H9 (cell line): ENCODE measurements around the gene CFL1. TPM values are rescaled to one million over a fixed set of nuclear protein-coding genes. Genes with fewer than 3 reads are reported as not detected.

Source experiments
- DNase-seq: peaks from one replicate; pipeline ENCODE4 v3.0.0-alpha.2; 2017
- H2AFZ ChIP-seq: one replicate; pipeline ENCODE4 v1.6.1; 2013; ENCODE audit warnings: mild to moderate bottlenecking, low read length, control low read depth, moderate library complexity
- H2AK5ac ChIP-seq: 2 replicates; pipeline ENCODE4 v1.6.1; 2013; ENCODE audit warnings: low read length, control low read depth, mixed read lengths; ENCODE audit not compliant: insufficient read length
- H2BK120ac ChIP-seq: one replicate; pipeline ENCODE4 v1.6.1; 2013; ENCODE audit warnings: low read depth, mild to moderate bottlenecking, low read length, control low read depth, inconsistent platforms; ENCODE audit not compliant: poor library complexity, severe bottlenecking
- H2BK12ac ChIP-seq: 2 replicates; pipeline ENCODE4 v1.6.1; 2013; ENCODE audit warnings: low read length, control low read depth, mixed read lengths, low read depth; ENCODE audit not compliant: insufficient read length
- H2BK15ac ChIP-seq: 2 replicates; pipeline ENCODE4 v1.6.1; 2013; ENCODE audit warnings: low read depth, low read length, control low read depth
- H2BK20ac ChIP-seq: one replicate; pipeline ENCODE4 v1.6.1; 2013; ENCODE audit warnings: low read depth, mild to moderate bottlenecking, low read length, control low read depth, inconsistent platforms; ENCODE audit not compliant: poor library complexity, severe bottlenecking
- H2BK5ac ChIP-seq: 2 replicates; pipeline ENCODE4 v1.6.1; 2013; ENCODE audit warnings: low read length, control low read depth, mixed read lengths; ENCODE audit not compliant: insufficient read length
- H3K14ac ChIP-seq: 2 replicates; pipeline ENCODE4 v1.6.1; 2013; ENCODE audit warnings: low read length, control low read depth; ENCODE audit not compliant: insufficient read depth
- H3K18ac ChIP-seq: 2 replicates; pipeline ENCODE4 v1.6.1; 2013; ENCODE audit warnings: low read depth, mild to moderate bottlenecking, mixed read lengths, low read length, control low read depth; ENCODE audit not compliant: insufficient read length
- H3K23ac ChIP-seq: 2 replicates; pipeline ENCODE4 v1.6.1; 2013; ENCODE audit warnings: low read length, control low read depth, mixed read lengths, low read depth; ENCODE audit not compliant: insufficient read length
- H3K23me2 ChIP-seq: 2 replicates; pipeline ENCODE4 v1.6.1; 2013; ENCODE audit warnings: low read depth, mild to moderate bottlenecking, mixed read lengths, low read length, control low read depth; ENCODE audit not compliant: insufficient read length, poor library complexity, severe bottlenecking
- H3K27ac ChIP-seq: 2 replicates; pipeline ENCODE4 v1.5.1; 2013; ENCODE audit warnings: low read length, control low read depth, mixed read lengths, low read depth; ENCODE audit not compliant: insufficient read length
- H3K27me3 ChIP-seq: 2 replicates; pipeline ENCODE4 v1.6.1; 2013; ENCODE audit warnings: low read length, control low read depth, inconsistent platforms; ENCODE audit not compliant: insufficient read depth
- H3K4ac ChIP-seq: 2 replicates; pipeline ENCODE4 v1.6.1; 2013; ENCODE audit warnings: low read depth, mild to moderate bottlenecking, control low read depth, inconsistent platforms, low read length, moderate library complexity
- H3K4me1 ChIP-seq: 2 replicates; pipeline ENCODE4 v1.6.1; 2013; ENCODE audit warnings: low read length, control low read depth, inconsistent platforms; ENCODE audit not compliant: insufficient read depth
- H3K4me2 ChIP-seq: 2 replicates; pipeline ENCODE4 v1.6.1; 2013; ENCODE audit warnings: low read length, control low read depth, mixed read lengths; ENCODE audit not compliant: insufficient read length, insufficient read depth
- H3K56ac ChIP-seq: 2 replicates; pipeline ENCODE4 v1.6.1; 2013; ENCODE audit warnings: low read depth, mild to moderate bottlenecking, mixed read lengths, low read length, control low read depth; ENCODE audit not compliant: insufficient read length
- H3K79me1 ChIP-seq: 2 replicates; pipeline ENCODE4 v1.6.1; 2013; ENCODE audit warnings: low read depth, mild to moderate bottlenecking, moderate library complexity, low read length, control low read depth, inconsistent platforms; ENCODE audit not compliant: insufficient read depth, poor library complexity, severe bottlenecking
- H3K79me2 ChIP-seq: 2 replicates; pipeline ENCODE4 v1.6.1; 2013; ENCODE audit warnings: low read length, control low read depth, inconsistent platforms; ENCODE audit not compliant: insufficient read depth
- H3K9ac ChIP-seq: 2 replicates; pipeline ENCODE4 v1.6.1; 2013; ENCODE audit warnings: low read length, control low read depth, mixed read lengths; ENCODE audit not compliant: insufficient read length; ENCODE audit errors: extremely low read depth
- H3K9me3 ChIP-seq: one replicate; pipeline ENCODE4 v1.6.1; 2013; ENCODE audit warnings: low read depth, low read length, inconsistent platforms; ENCODE audit not compliant: control insufficient read depth
- H3T11ph ChIP-seq: one replicate; pipeline ENCODE4 v1.6.1; 2013; ENCODE audit warnings: mild to moderate bottlenecking, low read length, control low read depth, inconsistent platforms
- H4K20me1 ChIP-seq: one replicate; pipeline ENCODE4 v1.6.1; 2013; ENCODE audit not compliant: control insufficient read depth, insufficient read length, insufficient read depth
- H4K5ac ChIP-seq: 2 replicates; pipeline ENCODE4 v1.6.1; 2013; ENCODE audit warnings: low read depth, mild to moderate bottlenecking, mixed read lengths, low read length, control low read depth; ENCODE audit not compliant: insufficient read length
- H4K8ac ChIP-seq: replicated peaks from 2 replicates; pipeline ENCODE4 v1.6.1; 2013; ENCODE audit warnings: low read length, control low read depth, mixed read lengths, low read depth; ENCODE audit not compliant: insufficient read length
- H4K91ac ChIP-seq: 2 replicates; pipeline ENCODE4 v1.6.1; 2013; ENCODE audit warnings: low read depth, mild to moderate bottlenecking, moderate library complexity, mixed read lengths, low read length, control low read depth; ENCODE audit not compliant: insufficient read length
- H3K27ac Mint-ChIP-seq, 3 experiments: 2 replicates in 2 of 3; 3 replicates in 1 of 3; pipeline ENCODE4 v1.8.0; 2020 to 2021; ENCODE audit warnings: mixed read lengths in 3 of 3, mild to moderate bottlenecking in 1 of 3, moderate library complexity in 1 of 3
- H3K27me3 Mint-ChIP-seq: 2 replicates; pipeline ENCODE4 v1.8.0; 2021; ENCODE audit warnings: low read depth, mild to moderate bottlenecking, moderate library complexity, mixed read lengths
- H3K36me3 Mint-ChIP-seq, 3 experiments: 2 replicates in 2 of 3; 3 replicates in 1 of 3; pipeline ENCODE4 v1.8.0; 2020 to 2021; ENCODE audit warnings: low read depth in 3 of 3, mixed read lengths in 3 of 3; ENCODE audit not compliant: insufficient read depth in 1 of 3
- H3K4me1 Mint-ChIP-seq, 2 experiments: 2 replicates each; pipeline ENCODE4 v1.8.0; 2020; ENCODE audit warnings: mixed read lengths in 2 of 2
- H3K4me3 Mint-ChIP-seq, 2 experiments: 2 replicates in 1 of 2; 3 replicates in 1 of 2; pipeline ENCODE4 v1.8.0; 2020 to 2021; ENCODE audit warnings: mild to moderate bottlenecking in 2 of 2, mixed read lengths in 2 of 2, moderate library complexity in 1 of 2
- H3K9me3 Mint-ChIP-seq, 2 experiments: 2 replicates in 1 of 2; 3 replicates in 1 of 2; pipeline ENCODE4 v1.8.0; 2020; ENCODE audit warnings: mild to moderate bottlenecking in 2 of 2, mixed read lengths in 2 of 2, moderate library complexity in 1 of 2
- WGBS: extraction: QIAGEN DNeasy Blood & Tissue Kit; methylation state at CpG from one replicate; pipeline ENCODE4 v1.1.7; 2013; ENCODE audit warnings: missing lambda C conversion rate, low lambda C conversion rate, mixed read lengths; ENCODE audit not compliant: insufficient read length; ENCODE audit errors: extremely low coverage; 5-methylcytosine and 5-hydroxymethylcytosine counted together
- total RNA-seq: library from RNA; stranded (reverse); gene quantifications from 2 replicates; pipeline ENCODE4 v1.2.1, GENCODE V29; 2021
- TF ChIP-seq, protein P1 (sequence below): fragments of 200-600 bp; sonication (generic); conservative IDR thresholded peaks from 3 replicates; pipeline ENCODE4 v1.8.0; 2021; ENCODE audit warnings: antibody characterized with exemption, mild to moderate bottlenecking

The CFL1 gene
- total RNA-seq, 1 experiment from 2014 or later: 1,107 TPM

DNA sequence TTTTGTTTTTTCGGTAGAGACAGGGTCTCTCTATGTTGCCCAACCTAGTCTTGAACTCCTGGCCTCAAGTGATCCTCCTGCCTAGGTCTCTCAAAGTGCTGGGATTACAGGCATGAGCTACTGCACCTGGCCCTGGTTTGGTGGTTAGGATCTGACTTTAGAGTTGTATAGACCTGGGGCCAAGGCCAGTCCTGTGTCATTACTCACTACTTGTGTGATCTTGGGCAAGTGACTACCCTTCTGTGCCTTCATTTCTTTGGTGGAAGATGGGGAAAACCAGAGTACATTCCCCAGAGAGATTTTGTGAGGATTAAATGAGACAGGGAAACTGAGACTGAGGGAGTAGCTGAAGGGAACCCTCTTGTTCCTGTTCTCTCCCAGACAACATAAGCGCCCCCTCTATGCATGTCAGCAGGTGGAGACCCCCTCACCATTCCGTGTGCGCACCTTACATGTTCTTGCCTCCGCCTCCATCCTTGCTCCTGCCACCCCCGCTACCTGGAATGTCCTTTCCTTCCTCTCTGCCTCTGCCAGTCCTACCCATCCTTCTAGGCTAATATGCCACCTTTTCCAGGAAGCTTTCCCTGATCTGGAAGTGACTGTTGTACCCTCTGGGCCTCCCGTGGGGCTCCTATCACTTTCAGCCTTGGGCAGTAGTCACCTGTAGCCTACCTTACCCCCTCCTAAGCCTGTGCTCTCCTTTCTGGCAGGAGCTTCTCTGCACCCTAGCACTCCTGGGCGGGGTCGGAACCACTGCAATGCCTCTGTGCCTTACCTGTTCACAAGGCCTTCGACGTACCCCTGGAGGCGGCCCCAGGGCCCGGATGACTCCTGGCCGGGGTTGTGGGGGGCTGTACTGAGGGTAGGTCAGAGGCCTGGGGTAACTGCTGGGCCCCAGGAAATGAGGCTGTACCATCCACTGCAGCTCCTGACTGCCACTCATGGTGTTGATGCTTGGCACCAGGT, 38.3 kb upstream of the CFL1 start:
- no peak overlapping the region for H3T11ph ChIP-seq
- no peak overlapping the region for H2BK5ac ChIP-seq
- no peak overlapping the region for H4K5ac ChIP-seq
- no peaks in the 10 kb centered on the region for H3K4me1 ChIP-seq
- H3K79me1 ChIP-seq: no peaks in the 10 kb centered on the region
- no peaks in the 10 kb centered on the region for H3K79me2 ChIP-seq
- no peak overlapping the region for H3K23ac ChIP-seq
- Mint-ChIP-seq H3K4me3 (0 out of 5 replicates have a peak overlapping the region, but pooled peaks of 1 of the 2 experiments have one; percentile 19), H3K36me3 (peaks cover 0 to 37% (median 0%) of the 10 kb centered on the region in 3 experiments; a peak in 2 of 7 replicates), H3K4me1 (peaks cover 22 to 29% of the 10 kb centered on the region in 2 experiments), H3K9me3 (no peaks in the 10 kb centered on the region), H3K27me3 (peaks cover 37% of the 10 kb centered on the region), H3K27ac (no peak overlapping the region)
- H3K4ac ChIP-seq: no peak overlapping the region
- peaks cover 8% of the 10 kb centered on the region; the same call in 1 of the 2 replicates for H3K27me3 ChIP-seq
- no peak overlapping the region for H2BK12ac ChIP-seq
- no peak overlapping the region for H3K18ac ChIP-seq
- TF ChIP-seq, protein P1, sequence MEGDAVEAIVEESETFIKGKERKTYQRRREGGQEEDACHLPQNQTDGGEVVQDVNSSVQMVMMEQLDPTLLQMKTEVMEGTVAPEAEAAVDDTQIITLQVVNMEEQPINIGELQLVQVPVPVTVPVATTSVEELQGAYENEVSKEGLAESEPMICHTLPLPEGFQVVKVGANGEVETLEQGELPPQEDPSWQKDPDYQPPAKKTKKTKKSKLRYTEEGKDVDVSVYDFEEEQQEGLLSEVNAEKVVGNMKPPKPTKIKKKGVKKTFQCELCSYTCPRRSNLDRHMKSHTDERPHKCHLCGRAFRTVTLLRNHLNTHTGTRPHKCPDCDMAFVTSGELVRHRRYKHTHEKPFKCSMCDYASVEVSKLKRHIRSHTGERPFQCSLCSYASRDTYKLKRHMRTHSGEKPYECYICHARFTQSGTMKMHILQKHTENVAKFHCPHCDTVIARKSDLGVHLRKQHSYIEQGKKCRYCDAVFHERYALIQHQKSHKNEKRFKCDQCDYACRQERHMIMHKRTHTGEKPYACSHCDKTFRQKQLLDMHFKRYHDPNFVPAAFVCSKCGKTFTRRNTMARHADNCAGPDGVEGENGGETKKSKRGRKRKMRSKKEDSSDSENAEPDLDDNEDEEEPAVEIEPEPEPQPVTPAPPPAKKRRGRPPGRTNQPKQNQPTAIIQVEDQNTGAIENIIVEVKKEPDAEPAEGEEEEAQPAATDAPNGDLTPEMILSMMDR: no peak
- no peak overlapping the region for H3K56ac ChIP-seq
- DNase-seq: no peak
- H3K9me3 ChIP-seq: no peaks in the 10 kb centered on the region
- H2BK120ac ChIP-seq: no peak overlapping the region
- H2AFZ ChIP-seq: no peak overlapping the region
- H4K91ac ChIP-seq: no peak overlapping the region
- no peak overlapping the region for H3K4me2 ChIP-seq
- no peak overlapping the region for H2BK15ac ChIP-seq
- H4K8ac ChIP-seq: no peak overlapping the region
- WGBS: no CpG with 5 or more reads among the region's 14 CpGs
- H3K27ac ChIP-seq: no peak overlapping the region
- H2AK5ac ChIP-seq: no peak overlapping the region
- no peak overlapping the region for H3K9ac ChIP-seq
- H3K14ac ChIP-seq: no peak overlapping the region
- H2BK20ac ChIP-seq: no peak overlapping the region
- H4K20me1 ChIP-seq: no peaks in the 10 kb centered on the region
- H3K23me2 ChIP-seq: peaks cover 15% of the 10 kb centered on the region
